Activated T-cell treated with anti-CD3 and anti-CD28 coated beads, Interleukin-2, amount 50 U/mL, for 24 hours (primary cell): Measurements from ENCODE around the gene NID2.

ENCODE experiments used
- DNase-seq: peaks from one replicate; pipeline ENCODE4 v3.0.0-alpha.2; 2020
- H3K27ac Mint-ChIP-seq: 2 replicates; pipeline ENCODE4 v1.8.0; 2020; ENCODE audit warnings: mild to moderate bottlenecking, mixed read lengths
- H3K27me3 Mint-ChIP-seq: 2 replicates; pipeline ENCODE4 v1.8.0; 2020; ENCODE audit warnings: mixed read lengths
- H3K36me3 Mint-ChIP-seq: 2 replicates; pipeline ENCODE4 v1.8.0; 2020; ENCODE audit warnings: low read depth, mixed read lengths
- H3K4me1 Mint-ChIP-seq: 2 replicates; pipeline ENCODE4 v1.8.0; 2020; ENCODE audit warnings: low read depth, mixed read lengths
- H3K4me3 Mint-ChIP-seq: 2 replicates; pipeline ENCODE4 v1.8.0; 2020; ENCODE audit warnings: mild to moderate bottlenecking, moderate library complexity, mixed read lengths
- H3K9me3 Mint-ChIP-seq: 2 replicates; pipeline ENCODE4 v1.8.0; 2020; ENCODE audit warnings: mixed read lengths

Gene NID2

DNA sequence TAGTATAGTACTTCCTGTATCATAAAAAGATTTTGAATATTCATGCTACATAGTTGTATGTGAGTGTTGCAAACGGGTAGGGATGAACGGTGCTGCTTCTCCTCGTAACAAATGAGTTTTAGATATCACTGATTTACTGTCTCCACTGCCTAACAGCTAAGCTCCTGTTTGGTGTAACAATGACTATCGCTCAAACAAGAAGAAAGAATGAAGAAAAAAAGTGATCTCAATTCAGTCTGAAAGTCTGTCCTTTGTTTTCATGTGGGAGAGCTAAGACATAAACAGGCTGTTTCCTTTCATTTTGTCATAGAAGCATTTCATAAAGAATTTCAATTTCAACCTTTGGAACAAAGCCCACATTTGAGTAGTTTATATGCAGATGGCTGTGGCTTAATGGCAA, 105.6 kb downstream of the NID2 start:
- no peak for DNase-seq
- peaks cover 19% of the 10 kb centered on the region for H3K9me3 Mint-ChIP-seq
- H3K27ac Mint-ChIP-seq = peak overlapping the region; percentile 74
- H3K4me1 Mint-ChIP-seq = peaks cover 48% of the 10 kb centered on the region
- H3K27me3 Mint-ChIP-seq = no peaks in the 10 kb centered on the region
- H3K4me3 Mint-ChIP-seq = peak overlapping the region; percentile 45
- peaks cover 81% of the 10 kb centered on the region for H3K36me3 Mint-ChIP-seq

DNA sequence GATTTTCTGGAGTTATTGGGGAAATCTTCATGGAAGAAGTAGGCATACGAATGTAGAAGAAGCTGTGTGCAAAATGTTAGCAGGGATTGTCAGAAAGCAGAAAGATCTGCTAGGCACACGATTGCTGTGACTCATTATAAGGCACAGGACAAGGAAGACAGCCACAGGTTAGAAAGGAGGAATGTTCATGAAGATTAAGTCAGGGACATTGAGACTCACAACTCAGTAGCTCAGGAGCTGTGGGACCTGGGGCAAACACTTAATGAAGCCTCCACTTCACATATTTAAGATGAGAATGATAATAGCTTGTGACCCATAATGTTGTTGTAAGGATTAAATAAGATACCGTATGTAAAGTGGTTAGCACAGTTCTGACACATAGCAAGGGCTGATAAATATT, 106.1 kb downstream of the NID2 start:
- Mint-ChIP-seq H3K4me1 (peaks cover 48% of the 10 kb centered on the region), H3K27me3 (no peaks in the 10 kb centered on the region), H3K9me3 (peaks cover 22% of the 10 kb centered on the region), H3K27ac (peak overlapping the region; percentile 74), H3K4me3 (peak overlapping the region; percentile 6), H3K36me3 (peaks cover 81% of the 10 kb centered on the region)
- DNase-seq = no peak

DNA sequence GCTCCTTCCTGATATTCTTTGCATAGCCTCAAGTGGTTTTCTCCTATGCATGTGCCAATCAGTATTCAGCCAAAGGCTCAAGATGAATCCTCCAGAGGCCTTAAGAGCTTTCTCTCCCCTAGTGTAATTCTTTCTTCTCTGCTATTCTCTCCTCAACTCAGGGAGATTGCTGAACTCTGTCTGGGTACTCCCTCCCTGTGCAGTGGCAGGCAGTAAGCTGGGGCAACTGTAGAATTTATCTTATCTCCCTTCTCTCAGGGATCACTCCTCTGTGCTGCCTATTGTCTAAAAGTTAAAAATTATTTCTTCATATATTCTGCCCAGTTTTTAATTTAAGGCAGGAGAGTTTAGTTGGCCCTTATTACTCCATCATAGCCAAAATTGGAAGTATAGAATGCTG, 108.0 kb downstream of the NID2 start:
- Mint-ChIP-seq H3K4me1 (peaks cover 51% of the 10 kb centered on the region), H3K4me3 (no peak overlapping the region), H3K27ac (peak overlapping the region; percentile 53), H3K36me3 (peaks cover 86% of the 10 kb centered on the region), H3K9me3 (peaks cover 32% of the 10 kb centered on the region), H3K27me3 (no peaks in the 10 kb centered on the region)
- DNase-seq = no peak

DNA sequence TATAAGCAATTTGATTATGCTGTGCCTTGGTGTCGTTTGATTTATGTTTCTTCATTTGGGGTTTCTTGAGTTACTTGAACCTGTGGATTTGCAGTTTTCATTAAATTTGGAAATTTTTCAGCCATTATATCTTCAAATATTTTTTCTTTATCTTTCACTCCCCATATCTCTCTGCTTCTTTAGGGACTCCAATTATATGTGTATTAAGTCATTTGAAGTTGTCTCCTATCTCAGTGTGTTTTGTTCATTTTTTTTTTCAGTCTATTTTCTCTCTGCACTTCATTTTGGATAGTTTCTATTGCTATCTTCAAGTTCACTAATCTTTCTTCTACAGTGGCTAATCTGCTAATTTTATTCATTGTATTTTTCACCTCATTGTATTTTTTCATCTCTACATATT, 108.9 kb downstream of the NID2 start:
- peaks cover 32% of the 10 kb centered on the region for H3K9me3 Mint-ChIP-seq
- peaks cover 51% of the 10 kb centered on the region for H3K4me1 Mint-ChIP-seq
- no peak overlapping the region for H3K27ac Mint-ChIP-seq
- DNase-seq = no peak
- no peaks in the 10 kb centered on the region for H3K27me3 Mint-ChIP-seq
- H3K36me3 Mint-ChIP-seq = peaks cover 86% of the 10 kb centered on the region
- no peak overlapping the region for H3K4me3 Mint-ChIP-seq

DNA sequence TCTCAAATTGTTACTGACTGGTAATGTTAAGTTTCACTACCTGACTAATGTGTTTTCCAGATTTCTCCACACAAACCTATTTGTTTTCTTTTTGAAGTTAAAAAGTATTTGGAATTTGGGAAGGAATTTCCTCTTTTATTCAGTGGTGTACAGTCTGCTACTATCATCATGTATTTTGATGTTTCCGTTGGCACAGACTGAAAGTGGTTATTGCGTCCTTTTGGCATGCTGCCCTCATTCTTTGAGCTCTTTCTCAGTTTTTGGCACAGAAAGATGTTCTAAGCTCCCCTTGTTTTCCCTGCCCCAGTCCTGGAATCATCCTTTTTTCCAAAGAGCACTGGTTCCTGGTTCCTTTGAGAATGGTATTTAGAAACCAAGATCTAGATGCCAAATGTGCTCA, 110.9 kb downstream of the NID2 start:
- peaks cover 32% of the 10 kb centered on the region for H3K9me3 Mint-ChIP-seq
- no peak overlapping the region for H3K27ac Mint-ChIP-seq
- H3K27me3 Mint-ChIP-seq = no peaks in the 10 kb centered on the region
- no peak overlapping the region for H3K4me3 Mint-ChIP-seq
- peaks cover 87% of the 10 kb centered on the region for H3K36me3 Mint-ChIP-seq
- DNase-seq = no peak
- peaks cover 44% of the 10 kb centered on the region for H3K4me1 Mint-ChIP-seq
